PC-3 (cell line): ENCODE measurements around the gene SEMA6B.

ENCODE experiments used
- EZH2 ChIP-seq: fragments of 300-600 bp; sonication (generic); IDR thresholded peaks from one replicate; pipeline ENCODE4 v1.6.1; 2017; ENCODE audit warnings: antibody characterized with exemption, mild to moderate bottlenecking, low read length; ENCODE audit not compliant: unreplicated experiment
- EZH2phosphoT487 ChIP-seq: fragments of 300-600 bp; sonication (generic); IDR thresholded peaks from 2 replicates; pipeline ENCODE4 v1.6.1; 2018; ENCODE audit warnings: mild to moderate bottlenecking, antibody characterized with exemption, low read length, borderline replicate concordance
- TF ChIP-seq, protein P1 (sequence below): fragments of 300-600 bp; sonication (generic); conservative IDR thresholded peaks from 2 replicates; pipeline ENCODE4 v1.5.1; 2017; ENCODE audit warnings: antibody characterized with exemption, low read depth, mild to moderate bottlenecking, low read length

DNA sequence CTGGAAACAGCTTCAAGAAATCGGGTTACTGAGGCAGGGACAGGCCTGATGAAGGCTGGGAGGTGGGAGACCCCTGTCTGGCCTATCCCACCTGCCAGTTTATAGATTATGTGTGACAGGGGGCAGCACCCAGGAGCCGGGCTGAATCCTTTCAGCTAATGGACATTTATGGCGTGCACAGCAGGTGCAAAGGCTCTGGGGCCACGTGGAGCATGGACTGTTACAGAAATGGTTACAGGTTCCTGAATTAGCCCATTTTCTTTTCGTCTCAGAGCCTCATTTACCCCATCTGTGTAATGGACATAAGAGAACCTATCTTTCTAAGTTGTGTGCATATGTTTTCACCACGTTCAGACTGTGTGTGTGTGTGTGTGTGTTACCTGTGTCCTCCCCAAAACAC, 45.4 kb upstream of the SEMA6B start:
- TF ChIP-seq, protein P1, sequence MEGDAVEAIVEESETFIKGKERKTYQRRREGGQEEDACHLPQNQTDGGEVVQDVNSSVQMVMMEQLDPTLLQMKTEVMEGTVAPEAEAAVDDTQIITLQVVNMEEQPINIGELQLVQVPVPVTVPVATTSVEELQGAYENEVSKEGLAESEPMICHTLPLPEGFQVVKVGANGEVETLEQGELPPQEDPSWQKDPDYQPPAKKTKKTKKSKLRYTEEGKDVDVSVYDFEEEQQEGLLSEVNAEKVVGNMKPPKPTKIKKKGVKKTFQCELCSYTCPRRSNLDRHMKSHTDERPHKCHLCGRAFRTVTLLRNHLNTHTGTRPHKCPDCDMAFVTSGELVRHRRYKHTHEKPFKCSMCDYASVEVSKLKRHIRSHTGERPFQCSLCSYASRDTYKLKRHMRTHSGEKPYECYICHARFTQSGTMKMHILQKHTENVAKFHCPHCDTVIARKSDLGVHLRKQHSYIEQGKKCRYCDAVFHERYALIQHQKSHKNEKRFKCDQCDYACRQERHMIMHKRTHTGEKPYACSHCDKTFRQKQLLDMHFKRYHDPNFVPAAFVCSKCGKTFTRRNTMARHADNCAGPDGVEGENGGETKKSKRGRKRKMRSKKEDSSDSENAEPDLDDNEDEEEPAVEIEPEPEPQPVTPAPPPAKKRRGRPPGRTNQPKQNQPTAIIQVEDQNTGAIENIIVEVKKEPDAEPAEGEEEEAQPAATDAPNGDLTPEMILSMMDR = no peak
- TF ChIP-seq EZH2 (no peak), EZH2phosphoT487 (no peak)
